Inflammatory macrophage (primary cell): ENCODE data around the gene MAP3K3.

Source experiments
- DNase-seq, 2 donors: peaks; one replicate each; pipeline ENCODE4 v3.0.0-alpha.2; 2020 to 2022

Gene MAP3K3

GRCh38 chr17:63694229-63694949 is 72.2 kb downstream of the MAP3K3 start:
- DNase-seq: no peak

- DNase-seq: peak in 1 of 2 donors; percentile 7
Observed at GRCh38 chr17:63694950-63695773, 72.9 kb downstream of the MAP3K3 start.

GRCh38 chr17:63695889-63696288 is 73.7 kb downstream of the MAP3K3 start:
- DNase-seq: no peak

- DNase-seq: peak; percentile 56 to 58
Observed at GRCh38 chr17:63696381-63696961, 74.3 kb downstream of the MAP3K3 start.

GRCh38 chr17:63697341-63698286 is 75.4 kb downstream of the MAP3K3 start:
- peak; percentile 80 to 86 for DNase-seq

- DNase-seq: peak in 1 of 2 donors; percentile 7
Observed at GRCh38 chr17:63698381-63698885, 76.2 kb downstream of the MAP3K3 start.

- peak; percentile 71 to 80 for DNase-seq
Observed at GRCh38 chr17:63698886-63699637, 76.8 kb downstream of the MAP3K3 start.

GRCh38 chr17:63699638-63700527 is 77.7 kb downstream of the MAP3K3 start, which contains the start of gene LIMD2:
LIMD2 (minus strand) TSS chr17:63700125; CDS start chr17:63699298, 827 bp downstream.
- peak; percentile 17 to 56 for DNase-seq

GRCh38 chr17:63700528-63701455 is 78.6 kb downstream of the MAP3K3 start:
- peak; percentile 69 to 93 for DNase-seq

GRCh38 chr17:63701456-63701820 is 79.2 kb downstream of the MAP3K3 start:
- DNase-seq: peak; percentile 36 to 55

GRCh38 chr17:63701868-63702720 is 79.9 kb downstream of the MAP3K3 start:
- DNase-seq: peak; percentile 66 to 85

GRCh38 chr17:63702721-63703015 is 80.5 kb downstream of the MAP3K3 start:
- no peak for DNase-seq

- no peak for DNase-seq
Observed at GRCh38 chr17:63703029-63703428, 80.8 kb downstream of the MAP3K3 start.

- DNase-seq: no peak
Observed at GRCh38 chr17:63703556-63704258, 81.5 kb downstream of the MAP3K3 start.

- DNase-seq: no peak
Observed at GRCh38 chr17:63704259-63704576, 82.0 kb downstream of the MAP3K3 start.

- no peak for DNase-seq
Observed at GRCh38 chr17:63704836-63705235, 82.6 kb downstream of the MAP3K3 start.

- DNase-seq: no peak
Observed at GRCh38 chr17:63705657-63706056, 83.4 kb downstream of the MAP3K3 start.
